Esophagus muscularis mucosa (tissue), 3 donors: Measurements from ENCODE around the gene ZNF385D.

Experiments used
- POLR2A ChIP-seq: fragments of 450-650 bp; IDR thresholded peaks from one replicate; pipeline ENCODE4 v1.6.1; 2017; ENCODE audit warnings: antibody characterized with exemption, moderate library complexity, mild to moderate bottlenecking, low read depth
- TF ChIP-seq, protein P1 (sequence below), 3 experiments: fragments of 200-600 bp in 2 of 3; fragments of 450-650 bp in 1 of 3; sonication (generic) in 2 of 3; IDR thresholded peaks; one replicate each; pipeline ENCODE4 v1.5.1; 2017 to 2019; ENCODE audit warnings: antibody characterized with exemption in 3 of 3, mild to moderate bottlenecking in 2 of 3, moderate library complexity in 1 of 3

DNA sequence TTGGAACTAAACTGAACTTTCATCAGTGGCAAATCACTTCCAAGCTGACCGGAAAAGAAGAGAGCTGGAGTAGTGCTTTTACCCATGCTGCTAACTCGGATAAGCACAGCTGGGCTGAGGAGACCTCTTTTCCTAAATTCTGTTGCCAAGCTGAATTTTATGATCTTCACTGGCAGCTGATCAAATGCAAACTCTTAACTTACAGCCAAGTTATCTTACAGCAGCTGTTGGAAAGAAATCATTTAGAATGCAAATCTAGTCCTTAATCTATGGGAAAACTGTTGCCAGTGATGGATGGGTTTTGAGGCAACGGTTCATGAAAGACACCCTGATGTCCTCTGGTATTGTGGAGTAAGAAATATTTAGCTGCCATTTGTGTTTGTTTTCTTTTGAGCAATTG is 216.5 kb downstream of the ZNF385D start:
- no peak for TF ChIP-seq POLR2A
- TF ChIP-seq, protein P1, sequence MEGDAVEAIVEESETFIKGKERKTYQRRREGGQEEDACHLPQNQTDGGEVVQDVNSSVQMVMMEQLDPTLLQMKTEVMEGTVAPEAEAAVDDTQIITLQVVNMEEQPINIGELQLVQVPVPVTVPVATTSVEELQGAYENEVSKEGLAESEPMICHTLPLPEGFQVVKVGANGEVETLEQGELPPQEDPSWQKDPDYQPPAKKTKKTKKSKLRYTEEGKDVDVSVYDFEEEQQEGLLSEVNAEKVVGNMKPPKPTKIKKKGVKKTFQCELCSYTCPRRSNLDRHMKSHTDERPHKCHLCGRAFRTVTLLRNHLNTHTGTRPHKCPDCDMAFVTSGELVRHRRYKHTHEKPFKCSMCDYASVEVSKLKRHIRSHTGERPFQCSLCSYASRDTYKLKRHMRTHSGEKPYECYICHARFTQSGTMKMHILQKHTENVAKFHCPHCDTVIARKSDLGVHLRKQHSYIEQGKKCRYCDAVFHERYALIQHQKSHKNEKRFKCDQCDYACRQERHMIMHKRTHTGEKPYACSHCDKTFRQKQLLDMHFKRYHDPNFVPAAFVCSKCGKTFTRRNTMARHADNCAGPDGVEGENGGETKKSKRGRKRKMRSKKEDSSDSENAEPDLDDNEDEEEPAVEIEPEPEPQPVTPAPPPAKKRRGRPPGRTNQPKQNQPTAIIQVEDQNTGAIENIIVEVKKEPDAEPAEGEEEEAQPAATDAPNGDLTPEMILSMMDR (IDR thresholded peaks at IDR 0.05), result no peak
